BJ (cell line): ENCODE measurements around the gene PKN1. TPM values are rescaled to one million over a fixed set of nuclear protein-coding genes. Genes with fewer than 3 reads are reported as not detected.
A peak's percentile ranks its signal among the peaks of the same experiment; 100 is the strongest.

ENCODE experiments used
- CTCF ChIA-PET: fragments of 350-600 bp; formaldehyde crosslinking; extraction: SDS; loops from one replicate; lab custom pipeline; 2021; ENCODE audit warnings: antibody characterized with exemption, inconsistent platforms; lab: Yijun Ruan, JAX
- POLR2A ChIA-PET: fragments of 300-600 bp; sonication (Branson Sonifier 250); formaldehyde crosslinking; extraction: SDS; loops from one replicate; lab custom pipeline; 2021; ENCODE audit warnings: antibody characterized with exemption; lab: Charles Lee
- DNase-seq: peaks from one replicate; pipeline ENCODE4 v3.0.0-alpha.2; 2011; ENCODE audit warnings: low read depth
- H3K27me3 ChIP-seq: 2 replicates; pipeline ENCODE4 v1.6.0; 2011; ENCODE audit warnings: low read length; ENCODE audit not compliant: control insufficient read depth, insufficient read depth
- H3K36me3 ChIP-seq: 2 replicates; pipeline ENCODE4 v1.5.1; 2011; ENCODE audit warnings: low read length; ENCODE audit not compliant: control insufficient read depth, insufficient read depth
- H3K4me3 ChIP-seq: 2 replicates; pipeline ENCODE4 v1.5.1; 2011; ENCODE audit warnings: low read depth, mild to moderate bottlenecking, control low read depth, low read length
- polyA plus RNA-seq: library from polyadenylated mRNA; depleted of rRNA; stranded (reverse); fragments of >200 nt; gene quantifications from 2 replicates; pipeline ENCODE4 v1.2.3, GENCODE V29; 2011
- TF ChIP-seq, protein P1 (sequence below): IDR thresholded peaks from 2 replicates; pipeline ENCODE4 v1.5.1; 2011; ENCODE audit warnings: low read depth, mild to moderate bottlenecking, control low read depth, inconsistent platforms, low read length, moderate library complexity; ENCODE audit not compliant: insufficient read depth

Gene PKN1
- polyA plus RNA-seq, 1 experiment = 117 TPM

DNA sequence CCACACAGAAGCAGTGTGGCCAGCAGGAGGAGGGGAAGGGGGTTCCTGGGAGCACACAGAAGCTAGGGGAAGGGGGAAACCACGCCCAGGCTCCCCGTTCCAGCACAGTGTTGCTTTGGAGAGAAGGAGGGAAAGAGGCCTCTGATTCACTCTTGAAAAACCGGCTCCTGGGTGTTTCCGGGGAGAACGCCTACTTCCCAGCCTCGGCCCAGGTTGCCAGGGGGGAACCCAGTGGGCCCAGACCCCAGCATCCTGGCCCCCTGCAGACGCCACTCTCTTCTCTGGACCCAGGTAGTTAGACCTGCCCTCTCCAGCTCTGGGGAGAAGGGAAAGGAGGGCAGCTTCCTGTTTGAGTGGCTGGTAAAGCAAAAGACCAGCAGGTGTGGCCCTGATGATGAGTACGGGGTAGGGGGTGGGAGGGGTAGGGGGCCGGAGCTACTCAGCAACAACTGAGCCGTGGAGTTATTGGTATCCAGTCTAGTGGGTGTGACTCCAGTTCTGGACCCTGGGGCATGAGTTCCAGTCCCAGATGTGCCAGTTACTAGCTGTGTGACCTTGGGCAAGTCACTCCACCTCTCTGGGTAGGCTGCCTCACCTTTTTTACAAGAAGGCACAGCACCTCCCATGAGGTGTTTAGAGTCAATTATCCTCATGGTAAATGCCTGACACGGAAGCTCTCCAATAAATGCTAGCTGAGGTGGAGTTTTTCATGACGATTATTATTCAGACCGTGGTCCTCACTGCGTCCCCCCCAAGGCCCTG lies 62.0 kb downstream of the PKN1 start:
- CTCF ChIA-PET = interaction anchor here (0.6 to 4.9 kb wide), 8 partner anchors 9 to 834 kb away, joined by 3 to 32 read pairs (median 4); no protein-coding TSS in a partner anchor
- no peak for DNase-seq
- POLR2A ChIA-PET = interaction anchor here (1.3 kb wide), 1 partner anchor 23 kb away, joined by 5 read pairs; the partner anchor contains the start of gene DNAJB1

GRCh38 chr19:14495672-14496028 lies 62.5 kb downstream of the PKN1 start:
- ChIA-PET CTCF (interaction anchor here (0.6 to 4.9 kb wide), 6 partner anchors 9 to 834 kb away, joined by 3 to 32 read pairs (median 4); no protein-coding TSS in a partner anchor), POLR2A (interaction anchor here (1.3 kb wide), 1 partner anchor 23 kb away, joined by 5 read pairs; the partner anchor contains the start of gene DNAJB1)
- Histone ChIP-seq H3K27me3 (no peaks in the 10 kb centered on the region), H3K4me3 (peak overlapping the region; percentile 92), H3K36me3 (peaks cover 12% of the 10 kb centered on the region)
- no peak for DNase-seq
- TF ChIP-seq, protein P1, sequence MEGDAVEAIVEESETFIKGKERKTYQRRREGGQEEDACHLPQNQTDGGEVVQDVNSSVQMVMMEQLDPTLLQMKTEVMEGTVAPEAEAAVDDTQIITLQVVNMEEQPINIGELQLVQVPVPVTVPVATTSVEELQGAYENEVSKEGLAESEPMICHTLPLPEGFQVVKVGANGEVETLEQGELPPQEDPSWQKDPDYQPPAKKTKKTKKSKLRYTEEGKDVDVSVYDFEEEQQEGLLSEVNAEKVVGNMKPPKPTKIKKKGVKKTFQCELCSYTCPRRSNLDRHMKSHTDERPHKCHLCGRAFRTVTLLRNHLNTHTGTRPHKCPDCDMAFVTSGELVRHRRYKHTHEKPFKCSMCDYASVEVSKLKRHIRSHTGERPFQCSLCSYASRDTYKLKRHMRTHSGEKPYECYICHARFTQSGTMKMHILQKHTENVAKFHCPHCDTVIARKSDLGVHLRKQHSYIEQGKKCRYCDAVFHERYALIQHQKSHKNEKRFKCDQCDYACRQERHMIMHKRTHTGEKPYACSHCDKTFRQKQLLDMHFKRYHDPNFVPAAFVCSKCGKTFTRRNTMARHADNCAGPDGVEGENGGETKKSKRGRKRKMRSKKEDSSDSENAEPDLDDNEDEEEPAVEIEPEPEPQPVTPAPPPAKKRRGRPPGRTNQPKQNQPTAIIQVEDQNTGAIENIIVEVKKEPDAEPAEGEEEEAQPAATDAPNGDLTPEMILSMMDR = no peak

More for the DNA sequence above, 62.0 kb downstream of the PKN1 start:
- TF ChIP-seq, protein P1 = no peak
- Histone ChIP-seq H3K36me3 (peaks cover 12% of the 10 kb centered on the region), H3K4me3 (peak overlapping the region; percentile 92), H3K27me3 (no peaks in the 10 kb centered on the region)

GRCh38 chr19:14496029-14496833 lies 63.1 kb downstream of the PKN1 start, which contains the start of gene GIPC1:
Gene GIPC1, minus strand, starts transcription at chr19:14496127. Its CDS starts 13,151 bp downstream, at chr19:14482976.
- ChIA-PET CTCF (interaction anchor here (1.0 to 4.9 kb wide), 6 partner anchors 8 to 60 kb away, joined by 3 to 32 read pairs (median 4); no protein-coding TSS in a partner anchor), POLR2A (interaction anchor here (0.5 to 1.3 kb wide), 2 partner anchors 22 to 87 kb away, joined by 5 to 7 read pairs; partner anchors contain the start of gene DNAJB1)
- no peaks in the 10 kb centered on the region for H3K27me3 ChIP-seq
- peak within 1 kb of the TSS; percentile 92 for H3K4me3 ChIP-seq
- peaks cover 12% of the 10 kb centered on the region for H3K36me3 ChIP-seq
- TF ChIP-seq, protein P1 = no peak
- DNase-seq = peak; percentile 87

DNA sequence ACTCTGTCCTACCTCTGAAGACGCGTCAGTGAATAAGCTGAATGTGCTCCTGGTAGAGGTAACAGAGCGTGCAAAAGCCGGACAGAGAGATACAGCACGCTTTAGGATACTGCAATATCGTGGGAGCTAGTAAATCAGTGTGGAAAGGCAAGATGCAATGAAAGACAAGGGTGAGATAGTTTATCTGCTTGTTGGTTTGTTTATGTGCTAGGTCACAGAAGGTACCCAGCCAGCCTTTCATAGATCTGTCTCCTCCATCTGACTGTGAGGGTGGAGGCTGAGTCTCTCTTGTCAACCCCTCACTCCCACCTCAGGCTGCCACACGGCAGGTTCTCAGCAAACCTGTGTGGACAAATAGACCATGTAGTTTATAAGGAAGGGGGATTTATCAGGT lies 63.7 kb downstream of the PKN1 start:
- peaks cover 8% of the 10 kb centered on the region; the same call in 1 of the 2 replicates for H3K36me3 ChIP-seq
- CTCF ChIA-PET = interaction anchor here (1.1 to 1.7 kb wide), 3 partner anchors 9 to 25 kb away, joined by 4 to 9 read pairs (median 5); no protein-coding TSS in a partner anchor
- no peaks in the 10 kb centered on the region for H3K27me3 ChIP-seq
- H3K4me3 ChIP-seq = no peak overlapping the region; the same call in 1 of the 2 replicates
- TF ChIP-seq, protein P1 = no peak
- DNase-seq = no peak
- POLR2A ChIA-PET = interaction anchor here (0.5 to 1.3 kb wide), 2 partner anchors 21 to 87 kb away, joined by 5 to 7 read pairs; partner anchors contain the start of gene DNAJB1
